Activated CD4-positive, alpha-beta T cell treated with anti-CD3 and anti-CD28 coated beads for 1 hour (primary cell): ENCODE data around the gene COX7B.

Experiments
- DNase-seq: peaks from one replicate; pipeline ENCODE4 v3.0.0-alpha.2; 2020

COX7B gene

GRCh38 chrX:77945910-77946545 is 46.8 kb downstream of the COX7B start:
- DNase-seq: no peak

GRCh38 chrX:77946571-77946970 is 47.3 kb downstream of the COX7B start:
- DNase-seq: no peak

- no peak for DNase-seq
These were observed 50.6 kb downstream of the COX7B start for GRCh38 chrX:77949840-77950239.

- no peak for DNase-seq
These were observed 52.9 kb downstream of the COX7B start for GRCh38 chrX:77952173-77952572.

- DNase-seq: no peak
These were observed 54.0 kb downstream of the COX7B start for GRCh38 chrX:77953302-77953701.

- DNase-seq: no peak
These were observed 54.4 kb downstream of the COX7B start for GRCh38 chrX:77953708-77954107.
